Right kidney (tissue), 1 donor: Measurements from ENCODE around the gene SEC14L5.

Source experiments
- DNase-seq: peaks from one replicate; pipeline ENCODE4 v3.0.0-alpha.2; 2016

SEC14L5 gene

GRCh38 chr16:4987580-4988374, 29.6 kb downstream of the SEC14L5 start:
- no peak for DNase-seq

GRCh38 chr16:4988647-4989046, 30.5 kb downstream of the SEC14L5 start:
- no peak for DNase-seq

GRCh38 chr16:4989391-4990006, 31.4 kb downstream of the SEC14L5 start:
- DNase-seq: no peak

- DNase-seq: no peak
These were observed 32.3 kb downstream of the SEC14L5 start for GRCh38 chr16:4990415-4990814.

GRCh38 chr16:4991754-4992153, 33.6 kb downstream of the SEC14L5 start:
- DNase-seq: no peak

- DNase-seq: no peak
These were observed 36.7 kb downstream of the SEC14L5 start for GRCh38 chr16:4994719-4995434.

GRCh38 chr16:5000573-5001001, 42.5 kb downstream of the SEC14L5 start:
- DNase-seq: no peak

GRCh38 chr16:5001571-5001970, 43.4 kb downstream of the SEC14L5 start:
- no peak for DNase-seq

GRCh38 chr16:5001986-5002385, 43.9 kb downstream of the SEC14L5 start:
- no peak for DNase-seq

GRCh38 chr16:5002699-5003143, 44.6 kb downstream of the SEC14L5 start:
- DNase-seq: no peak

- DNase-seq: no peak
These were observed 45.1 kb downstream of the SEC14L5 start for GRCh38 chr16:5003211-5003610.

- no peak for DNase-seq
These were observed 45.7 kb downstream of the SEC14L5 start for GRCh38 chr16:5003828-5004227.

- DNase-seq: no peak
These were observed 46.2 kb downstream of the SEC14L5 start for GRCh38 chr16:5004311-5004710.

- no peak for DNase-seq
These were observed 47.8 kb downstream of the SEC14L5 start for GRCh38 chr16:5005916-5006315.

GRCh38 chr16:5006348-5007193, 48.4 kb downstream of the SEC14L5 start:
- no peak for DNase-seq

GRCh38 chr16:5007256-5007655, 49.1 kb downstream of the SEC14L5 start:
- no peak for DNase-seq

- no peak for DNase-seq
These were observed 50.2 kb downstream of the SEC14L5 start for GRCh38 chr16:5008311-5008731.

GRCh38 chr16:5010576-5011329, 52.6 kb downstream of the SEC14L5 start:
- no peak for DNase-seq

- no peak for DNase-seq
These were observed 53.5 kb downstream of the SEC14L5 start for GRCh38 chr16:5011637-5012036.

GRCh38 chr16:5012887-5013286, 54.8 kb downstream of the SEC14L5 start:
- DNase-seq: no peak

- no peak for DNase-seq
These were observed 57.2 kb downstream of the SEC14L5 start for GRCh38 chr16:5015351-5015750.

GRCh38 chr16:5015887-5016286, 57.8 kb downstream of the SEC14L5 start:
- DNase-seq: no peak
